Measurements from ENCODE around the gene CD200. TPM values are rescaled to one million over a fixed set of nuclear protein-coding genes. Genes with fewer than 3 reads are reported as not detected.

Gene CD200
- total and polyA plus RNA-seq, 2 experiments from 2014 or later: 51.9 to 65.0 TPM

GRCh38 chr3:112335434-112335781 lies 2.5 kb downstream of the CD200 start (continued):
- TF ChIP-seq ETS1 (IDR thresholded peaks at IDR 0.05) (no peak), EZH2phosphoT487 (IDR thresholded peaks at IDR 0.05; ENCODE audit: unreplicated experiment) (no peak), REST (IDR thresholded peaks at IDR 0.05; ENCODE audit: unreplicated experiment) (no peak), ZNF114 (CRISPR knock-in tag; IDR thresholded peaks at IDR 0.05) (no peak)

GRCh38 chr3:112338021-112338726 lies 5.2 kb downstream of the CD200 start:
- Mint-ChIP-seq H3K27ac (no peak overlapping the region; the same call in 1 of the 2 replicates), H3K4me3 (no peak overlapping the region), H3K36me3 (ENCODE audit: low read depth) (peaks cover 65% of the 10 kb centered on the region), H3K27me3 (ENCODE audit: insufficient read depth, low read depth, poor library complexity) (peaks cover 13% of the 10 kb centered on the region), H3K9me3 (no peaks in the 10 kb centered on the region), H3K4me1 (peaks cover 67% of the 10 kb centered on the region)
- Histone ChIP-seq H3K4me2 (no peak overlapping the region), H2AFZ (no peak overlapping the region), H4K20me1 (replicated peaks; ENCODE audit: insufficient read depth) (no peaks in the 10 kb centered on the region), H3K4me3 (no peak overlapping the region), H3K36me3 (ENCODE audit: insufficient read depth) (no peaks in the 10 kb centered on the region), H3K79me2 (replicated peaks; ENCODE audit: insufficient read depth) (peaks cover 100% of the 10 kb centered on the region), H3K9me2 (ENCODE audit: insufficient read depth) (no peaks in the 10 kb centered on the region), H3K27me3 (ENCODE audit: insufficient read depth) (no peaks in the 10 kb centered on the region), H3K4me1 (ENCODE audit: insufficient read depth) (peaks cover 66% of the 10 kb centered on the region), H3F3A (replicated peaks; ENCODE audit: low read depth) (no peaks in the 10 kb centered on the region), H3K27ac (ENCODE audit: low read depth) (no peak overlapping the region)
- DNase-seq (ENCODE audit: low spot score) (no peak), ATAC-seq (no peak)
- TF ChIP-seq NANOG (IDR thresholded peaks at IDR 0.05; ENCODE audit: borderline replicate concordance): no peak
- TF ChIP-seq REST (IDR thresholded peaks at IDR 0.05; ENCODE audit: unreplicated experiment): no peak
- TF ChIP-seq CREB1 (CRISPR knock-in tag; IDR thresholded peaks at IDR 0.05; ENCODE audit: low read depth): no peak
- TF ChIP-seq CTCF (conservative IDR thresholded peaks at IDR 0.05; ENCODE audit: low read depth in 2 of 2): no peak
- TF ChIP-seq EZH2 (IDR thresholded peaks at IDR 0.05; ENCODE audit: low read depth, unreplicated experiment): no peak
- no peak for TF ChIP-seq EZH2phosphoT487 (IDR thresholded peaks at IDR 0.05; ENCODE audit: unreplicated experiment)
